Sigmoid colon (tissue), 7 donors: ENCODE data around the gene ACER2. TPM values are rescaled to one million over a fixed set of nuclear protein-coding genes. Genes with fewer than 3 reads are reported as not detected.

Source experiments
- DNase-seq: peaks from one replicate; pipeline ENCODE4 v3.0.0-alpha.2; 2019
- H3K27ac ChIP-seq, 4 donors: fragments of 200-600 bp; sonication (generic); one replicate each; pipeline ENCODE4 v1.5.1; 2016 to 2019; ENCODE audit warnings: mild to moderate bottlenecking in 1 of 4
- H3K27me3 ChIP-seq, 3 donors: fragments of 200-600 bp; sonication (generic); one replicate each; pipeline ENCODE4 v1.5.1; 2019; ENCODE audit warnings: mild to moderate bottlenecking in 1 of 3
- H3K36me3 ChIP-seq, 4 donors: fragments of 200-600 bp; sonication (generic); one replicate each; pipeline ENCODE4 v1.5.1; 2016 to 2019
- H3K4me1 ChIP-seq, 4 donors: fragments of 200-600 bp; sonication (generic); one replicate each; pipeline ENCODE4 v1.5.1; 2017 to 2019
- H3K4me3 ChIP-seq, 4 donors: fragments of 200-600 bp; sonication (generic); one replicate each; pipeline ENCODE4 v1.5.1; 2017 to 2019; ENCODE audit warnings: mild to moderate bottlenecking in 2 of 4, moderate library complexity in 1 of 4
- H3K9me3 ChIP-seq, 4 donors: fragments of 200-600 bp in 3 of 4; sonication (generic) in 3 of 4; one replicate each; pipeline versions ENCODE4 v1.5.1 to v1.6.1; 2013 to 2019
- CTCF ChIP-seq, 4 experiments: fragments of 450-650 bp in 3 of 4; fragments of 200-600 bp in 1 of 4; IDR thresholded peaks; one replicate each; pipeline ENCODE4 v1.5.1; 2016 to 2019; ENCODE audit warnings: antibody characterized with exemption in 4 of 4, mild to moderate bottlenecking in 3 of 4, moderate library complexity in 2 of 4
- EP300 ChIP-seq, 4 donors: sonication (generic); formaldehyde crosslinking; IDR thresholded peaks; one replicate each; pipeline ENCODE4 v1.6.1; 2017; ENCODE audit warnings: antibody characterized with exemption in 4 of 4
- POLR2A ChIP-seq, 2 donors: fragments of 450-650 bp; IDR thresholded peaks; one replicate each; pipeline ENCODE4 v1.6.1; 2016; ENCODE audit warnings: antibody characterized with exemption in 2 of 2, mild to moderate bottlenecking in 2 of 2, moderate library complexity in 2 of 2
- POLR2AphosphoS5 ChIP-seq, 4 donors: sonication (generic); formaldehyde crosslinking; IDR thresholded peaks; one replicate each; pipeline ENCODE4 v1.6.1; 2017; ENCODE audit warnings: antibody characterized with exemption in 4 of 4
- WGBS, 2 donors: extraction: QIAGEN DNeasy Blood & Tissue Kit; methylation state at CpG; one replicate each; pipeline ENCODE4 v1.1.7; 2013; 5-methylcytosine and 5-hydroxymethylcytosine counted together
- intact Hi-C: fragments of 100-400 bp; cut with DNase I; formaldehyde crosslinking; loops from one replicate; pipeline ENCODE4 v1.15.1; 2023
- polyA plus RNA-seq, 3 donors: library from polyadenylated mRNA; stranded (reverse); fragments of 200-250 nt; gene quantifications; one replicate each; pipeline ENCODE4 v1.2.3, GENCODE V29; 2013
- total RNA-seq, 4 donors: library from RNA; depleted of rRNA; stranded (reverse); fragments of >200 nt; gene quantifications; one replicate each; pipeline ENCODE4 v1.1.0, GENCODE V29; 2016
- donor health status: healthy with polysubstance abuse.
- donor health status: Bipolar disorder and iron deficiency.
- donor health status: healthy.

ACER2 gene
- total and polyA plus RNA-seq, 7 donors, result 1.2 to 4.3 (median 3.1) TPM

- no peak overlapping the region for H3K4me3 ChIP-seq
- no peak overlapping the region for H3K27ac ChIP-seq
- peaks cover 0 to 19% (median 11%) of the 10 kb centered on the region in 4 donors for H3K4me1 ChIP-seq
- 91 to 96% methylated on average over 1 of the region's 1 CpG for WGBS, 2 donors
- TF ChIP-seq EP300 (IDR thresholded peaks at IDR 0.05), result no peak
- no peak for TF ChIP-seq CTCF (IDR thresholded peaks at IDR 0.05)
- TF ChIP-seq POLR2AphosphoS5 (IDR thresholded peaks at IDR 0.05), result no peak
- no peak for TF ChIP-seq POLR2A (IDR thresholded peaks at IDR 0.05)
- intact Hi-C loops, result no loop called here
- no peaks in the 10 kb centered on the region for H3K36me3 ChIP-seq
- H3K27me3 ChIP-seq, result no peaks in the 10 kb centered on the region
- no peaks in the 10 kb centered on the region for H3K9me3 ChIP-seq
- DNase-seq, result no peak
These were observed 3.0 kb upstream of the ACER2 start for GRCh38 chr9:19405771-19406170.

DNA sequence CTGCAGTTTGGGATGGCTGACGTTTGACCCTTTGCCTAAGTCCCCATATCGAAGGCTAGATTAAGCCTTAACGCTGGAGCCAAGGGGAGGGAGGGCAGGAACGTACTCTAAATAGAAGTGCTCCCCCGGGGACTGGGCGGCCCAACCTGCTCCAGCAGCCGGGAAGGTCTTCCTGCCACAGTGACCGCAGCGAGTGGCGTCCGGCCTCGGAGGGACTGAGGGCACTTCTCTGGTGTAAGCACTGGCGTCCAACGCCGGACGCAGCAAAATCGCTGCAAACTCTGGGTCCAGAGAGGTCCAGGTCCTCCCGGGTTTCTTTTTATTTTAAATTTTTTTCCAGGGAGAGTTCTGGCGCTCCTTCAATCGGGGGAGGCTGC, 505 bp upstream of the ACER2 start:
- H3K27me3 ChIP-seq, result no peaks in the 10 kb centered on the region
- TF ChIP-seq POLR2AphosphoS5 (IDR thresholded peaks at IDR 0.05) (no peak), POLR2A (IDR thresholded peaks at IDR 0.05) (no peak), EP300 (IDR thresholded peaks at IDR 0.05) (no peak), CTCF (IDR thresholded peaks at IDR 0.05) (no peak)
- WGBS, 2 donors, result 12 to 40% methylated on average over 20 of the region's 20 CpGs
- intact Hi-C loops, result loop anchor here (2.0 kb wide), 2 partner anchors 28 to 48 kb away; partner anchors contain the start of gene RPS6
- no peaks in the 10 kb centered on the region for H3K9me3 ChIP-seq
- peak overlapping the region; percentile 80 to 87 (median 86) for H3K27ac ChIP-seq
- H3K4me1 ChIP-seq, result peaks cover 0 to 19% (median 11%) of the 10 kb centered on the region in 4 donors
- H3K4me3 ChIP-seq, result peak overlapping the region; percentile 81 to 85 (median 83)
- no peaks in the 10 kb centered on the region for H3K36me3 ChIP-seq
- peak; percentile 80 for DNase-seq

DNA sequence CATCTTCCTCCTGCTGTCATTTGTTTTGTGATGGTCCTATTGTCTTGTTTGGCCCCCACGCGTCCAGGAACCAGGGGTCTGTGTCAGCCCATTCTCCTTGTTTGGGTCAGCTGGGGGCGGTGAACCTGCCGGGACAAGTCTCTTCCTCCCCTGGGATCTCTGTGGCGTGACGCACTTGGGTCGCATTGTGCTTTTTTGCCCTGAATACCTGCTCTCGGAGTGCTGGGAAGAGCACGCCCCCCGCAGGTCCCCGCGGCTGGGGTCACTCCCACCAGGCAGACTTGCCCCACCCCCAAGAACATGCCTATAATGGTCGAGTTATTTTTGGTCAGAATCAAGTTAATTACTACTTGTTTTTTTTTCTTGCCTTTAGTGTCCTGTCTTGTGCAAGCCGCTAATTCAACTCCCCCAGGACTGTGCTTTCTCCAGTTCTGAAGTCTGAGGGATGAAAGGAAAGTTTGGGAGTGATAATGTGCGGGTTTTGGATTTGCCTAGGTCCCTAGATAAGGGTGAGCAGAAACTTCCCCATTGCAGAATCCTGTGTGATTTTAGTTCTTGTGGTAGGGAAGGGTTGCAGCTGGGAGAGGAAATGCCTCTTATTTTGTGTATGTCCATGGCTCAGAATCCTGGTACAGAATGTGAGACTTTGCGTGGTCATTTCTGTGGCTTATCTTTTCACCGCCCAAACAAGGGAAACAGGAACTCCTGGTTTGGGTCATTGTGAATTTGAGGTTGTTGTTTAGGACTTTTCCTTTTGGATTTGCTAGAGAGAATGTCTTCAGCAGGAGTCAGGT, 789 bp downstream of the ACER2 start:
- Histone ChIP-seq H3K27me3 (no peaks in the 10 kb centered on the region), H3K36me3 (no peaks in the 10 kb centered on the region), H3K4me1 (peaks cover 0 to 19% (median 11%) of the 10 kb centered on the region in 4 donors), H3K4me3 (peak overlapping the region; percentile 81 to 85 (median 83)), H3K9me3 (no peaks in the 10 kb centered on the region), H3K27ac (peak overlapping the region; percentile 80 to 87 (median 86))
- DNase-seq, result peak; percentile 67
- intact Hi-C loops, result loop anchor here (2.0 kb wide), 2 partner anchors 29 to 47 kb away; partner anchors contain the start of gene RPS6
- TF ChIP-seq POLR2A (IDR thresholded peaks at IDR 0.05) (no peak), POLR2AphosphoS5 (IDR thresholded peaks at IDR 0.05) (peak in 1 of 4 donors; percentile 4)
- WGBS, 2 donors, result 1 to 4% methylated on average over 17 of the region's 17 CpGs

DNA sequence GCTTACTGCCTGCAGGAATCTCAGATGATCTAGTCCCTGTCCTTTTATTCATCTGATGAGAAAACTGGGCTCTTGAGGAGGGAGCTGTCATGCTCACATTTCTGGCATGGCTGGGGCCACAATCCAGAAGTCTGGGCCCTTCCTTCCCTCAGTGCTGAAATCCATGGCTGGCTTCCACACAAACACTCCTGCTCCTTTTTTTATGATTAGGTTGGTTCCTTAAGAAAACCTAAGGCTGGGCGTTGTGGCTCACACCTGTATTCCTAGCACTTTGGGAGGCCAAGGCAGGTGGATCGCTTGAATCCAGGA, 1.3 kb downstream of the ACER2 start:
- DNase-seq, result no peak
- H3K9me3 ChIP-seq, result no peaks in the 10 kb centered on the region
- 84 to 99% methylated on average over 2 of the region's 2 CpGs for WGBS, 2 donors
- no peaks in the 10 kb centered on the region for H3K36me3 ChIP-seq
- peaks cover 0 to 19% (median 11%) of the 10 kb centered on the region in 4 donors for H3K4me1 ChIP-seq
- intact Hi-C loops, result no loop called here
- no peaks in the 10 kb centered on the region for H3K27me3 ChIP-seq
- peak overlapping the region in 1 of 4 donors; percentile 81 for H3K4me3 ChIP-seq
- H3K27ac ChIP-seq, result no peak overlapping the region
- TF ChIP-seq POLR2AphosphoS5 (IDR thresholded peaks at IDR 0.05) (no peak), EP300 (IDR thresholded peaks at IDR 0.05) (no peak), CTCF (IDR thresholded peaks at IDR 0.05) (no peak), POLR2A (IDR thresholded peaks at IDR 0.05) (no peak)

DNA sequence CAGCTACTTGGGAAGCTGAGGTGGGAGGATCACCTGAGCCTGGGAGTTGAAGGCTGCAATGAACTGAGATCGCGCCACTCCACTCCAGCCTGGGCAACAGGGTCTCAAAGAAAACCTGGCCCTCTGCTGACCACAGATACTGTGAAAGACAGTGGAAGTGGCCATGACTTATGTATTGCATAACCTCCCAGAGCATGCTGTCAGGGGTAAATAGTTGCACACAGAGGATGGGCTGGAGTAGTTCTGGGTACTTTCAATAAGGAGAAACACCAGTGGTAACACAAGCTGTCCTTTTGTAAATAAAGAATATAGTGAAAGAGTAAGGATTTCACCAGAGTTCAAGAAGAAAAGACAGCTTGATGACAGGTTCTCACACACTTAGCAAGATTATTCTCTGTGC, 1.8 kb downstream of the ACER2 start:
- TF ChIP-seq POLR2AphosphoS5 (IDR thresholded peaks at IDR 0.05), result no peak
- TF ChIP-seq POLR2A (IDR thresholded peaks at IDR 0.05), result no peak
- TF ChIP-seq EP300 (IDR thresholded peaks at IDR 0.05), result no peak
- TF ChIP-seq CTCF (IDR thresholded peaks at IDR 0.05), result no peak
- no peak overlapping the region for H3K27ac ChIP-seq
- DNase-seq, result no peak
- intact Hi-C loops, result no loop called here
- WGBS, 2 donors, result 98 to 99% methylated on average over 2 of the region's 2 CpGs
- no peak overlapping the region for H3K4me3 ChIP-seq
- H3K36me3 ChIP-seq, result no peaks in the 10 kb centered on the region
- H3K27me3 ChIP-seq, result no peaks in the 10 kb centered on the region
- H3K9me3 ChIP-seq, result no peaks in the 10 kb centered on the region
- H3K4me1 ChIP-seq, result peaks cover 0 to 19% (median 11%) of the 10 kb centered on the region in 4 donors
